ENCODE measurements around the gene RMRP. TPM values are rescaled to one million over a fixed set of nuclear protein-coding genes. Genes with fewer than 3 reads are reported as not detected.

Gene RMRP
- polyA plus RNA-seq, 3 donors from 2014 or later = 23.0 TPM; not detected in 2

DNA sequence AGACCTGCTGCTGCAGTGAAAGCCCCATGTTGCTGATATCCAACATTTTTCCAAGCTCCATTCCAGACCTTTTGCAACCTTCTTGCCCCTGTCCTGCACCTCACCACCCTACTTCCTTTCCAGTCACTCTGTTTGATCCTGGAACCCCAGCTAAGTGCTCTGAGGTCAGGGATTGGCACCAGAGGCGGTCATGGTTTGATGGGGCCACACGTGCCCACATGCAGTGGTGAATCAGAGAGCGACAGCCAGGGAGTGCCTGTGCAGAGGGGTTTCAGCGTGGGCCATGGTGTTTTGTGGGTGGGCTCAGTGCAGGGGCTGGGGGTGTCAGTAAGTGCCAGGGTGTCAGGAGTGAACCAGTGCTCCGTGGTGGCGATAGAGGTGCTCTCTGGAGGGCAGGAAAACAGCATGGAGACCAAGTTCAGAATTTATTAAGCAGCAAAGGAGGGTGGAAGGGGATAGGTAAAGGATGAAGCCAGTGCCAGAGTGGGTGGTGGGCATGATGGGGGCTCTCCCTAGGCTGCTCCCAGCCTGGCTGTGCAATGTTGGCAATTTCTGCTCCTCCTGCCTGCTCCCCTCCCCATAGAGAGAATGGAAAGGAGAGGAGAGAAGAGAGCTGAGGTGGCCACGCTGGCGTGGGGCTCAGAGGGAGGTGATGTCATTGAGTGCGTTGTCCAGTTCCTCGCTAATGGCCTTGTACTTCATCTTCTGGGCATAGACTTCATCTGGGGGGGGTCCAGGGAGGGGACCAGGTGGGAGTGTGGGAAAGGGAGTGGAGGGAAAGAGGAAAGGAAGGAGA, 24.9 kb upstream of the RMRP start:
- H3K27ac Mint-ChIP-seq = no peak overlapping the region
- H3K4me1 Mint-ChIP-seq = no peaks in the 10 kb centered on the region
- no peaks in the 10 kb centered on the region for H3K9me3 Mint-ChIP-seq
- no peaks in the 10 kb centered on the region for H3K36me3 Mint-ChIP-seq
- H3K4me3 Mint-ChIP-seq = no peak overlapping the region
- peaks cover 0 to 5% (median 5%) of the 10 kb centered on the region in 3 donors for H3K27me3 Mint-ChIP-seq (ENCODE audit: low read depth in 3 of 3)
- no peak for DNase-seq

GRCh38 chr9:35682051-35682450, 24.2 kb upstream of the RMRP start:
- Mint-ChIP-seq H3K36me3 (no peaks in the 10 kb centered on the region), H3K4me3 (no peak overlapping the region), H3K27ac (no peak overlapping the region), H3K9me3 (no peaks in the 10 kb centered on the region), H3K27me3 (ENCODE audit: low read depth in 3 of 3) (peaks cover 0 to 5% (median 5%) of the 10 kb centered on the region in 3 donors), H3K4me1 (no peaks in the 10 kb centered on the region)
- no peak for DNase-seq

GRCh38 chr9:35681341-35682002, 23.7 kb upstream of the RMRP start:
- no peak for DNase-seq
- H3K27ac Mint-ChIP-seq = peak overlapping the region in 2 of 6 donors; percentile 26 to 48
- peaks cover 1 to 2% of the 10 kb centered on the region in 2 donors for H3K4me1 Mint-ChIP-seq
- H3K4me3 Mint-ChIP-seq = no peak overlapping the region
- no peaks in the 10 kb centered on the region for H3K36me3 Mint-ChIP-seq
- peaks cover under 1 to 5% (median 5%) of the 10 kb centered on the region in 3 donors for H3K27me3 Mint-ChIP-seq (ENCODE audit: low read depth in 3 of 3)
- no peaks in the 10 kb centered on the region for H3K9me3 Mint-ChIP-seq

GRCh38 chr9:35680331-35681105, 22.7 kb upstream of the RMRP start:
- Mint-ChIP-seq H3K4me1 (peaks cover 5 to 6% of the 10 kb centered on the region in 2 donors), H3K36me3 (no peaks in the 10 kb centered on the region), H3K27ac (no peak overlapping the region), H3K4me3 (no peak overlapping the region), H3K27me3 (ENCODE audit: low read depth in 3 of 3) (peaks cover 4 to 6% (median 5%) of the 10 kb centered on the region in 3 donors), H3K9me3 (no peaks in the 10 kb centered on the region)
- DNase-seq = no peak

GRCh38 chr9:35679766-35680330, 22.0 kb upstream of the RMRP start:
- Mint-ChIP-seq H3K27me3 (ENCODE audit: low read depth in 3 of 3) (peaks cover 4 to 6% (median 5%) of the 10 kb centered on the region in 3 donors), H3K4me1 (peaks cover 6 to 7% of the 10 kb centered on the region in 2 donors), H3K36me3 (no peaks in the 10 kb centered on the region), H3K4me3 (no peak overlapping the region), H3K9me3 (no peaks in the 10 kb centered on the region), H3K27ac (no peak overlapping the region)
- DNase-seq = no peak

DNA sequence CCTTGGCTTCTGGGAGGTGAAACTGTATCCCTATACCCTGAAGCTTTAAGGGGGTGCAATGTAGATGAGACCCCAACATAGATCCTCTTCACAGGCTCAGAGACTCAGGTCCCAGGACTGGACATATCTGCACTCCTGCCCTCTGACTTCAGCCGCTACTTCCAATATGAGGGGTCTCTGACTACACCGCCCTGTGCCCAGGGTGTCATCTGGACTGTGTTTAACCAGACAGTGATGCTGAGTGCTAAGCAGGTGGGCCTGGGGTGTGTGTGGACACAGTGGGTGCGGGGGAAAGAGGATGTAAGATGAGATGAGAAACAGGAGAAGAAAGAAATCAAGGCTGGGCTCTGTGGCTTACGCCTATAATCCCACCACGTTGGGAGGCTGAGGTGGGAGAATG, 21.3 kb upstream of the RMRP start:
- Mint-ChIP-seq H3K4me3 (no peak overlapping the region), H3K4me1 (peaks cover 12 to 13% of the 10 kb centered on the region in 2 donors), H3K27me3 (ENCODE audit: low read depth in 3 of 3) (peaks cover 4 to 10% (median 6%) of the 10 kb centered on the region in 3 donors), H3K27ac (no peak overlapping the region), H3K36me3 (no peaks in the 10 kb centered on the region), H3K9me3 (no peaks in the 10 kb centered on the region)
- no peak for DNase-seq

- peaks cover 12 to 13% of the 10 kb centered on the region in 2 donors for H3K4me1 Mint-ChIP-seq
- H3K9me3 Mint-ChIP-seq = no peaks in the 10 kb centered on the region
- H3K36me3 Mint-ChIP-seq = no peaks in the 10 kb centered on the region
- DNase-seq = peak in 2 of 3 donors; percentile 22 to 25
- peak overlapping the region; percentile 47 to 81 (median 74) for H3K4me3 Mint-ChIP-seq
- H3K27me3 Mint-ChIP-seq (ENCODE audit: low read depth in 3 of 3) = peaks cover 2 to 10% (median 9%) of the 10 kb centered on the region in 3 donors
- H3K27ac Mint-ChIP-seq = no peak overlapping the region
These were observed 18.0 kb upstream of the RMRP start for GRCh38 chr9:35675732-35676392.

GRCh38 chr9:35675204-35675603, 17.4 kb upstream of the RMRP start:
- Mint-ChIP-seq H3K36me3 (no peaks in the 10 kb centered on the region), H3K9me3 (no peaks in the 10 kb centered on the region), H3K27me3 (ENCODE audit: low read depth in 3 of 3) (peaks cover 2 to 10% (median 9%) of the 10 kb centered on the region in 3 donors), H3K4me3 (peak overlapping the region; percentile 47 to 80 (median 66)), H3K4me1 (peaks cover 12 to 13% of the 10 kb centered on the region in 2 donors), H3K27ac (no peak overlapping the region)
- no peak for DNase-seq

DNA sequence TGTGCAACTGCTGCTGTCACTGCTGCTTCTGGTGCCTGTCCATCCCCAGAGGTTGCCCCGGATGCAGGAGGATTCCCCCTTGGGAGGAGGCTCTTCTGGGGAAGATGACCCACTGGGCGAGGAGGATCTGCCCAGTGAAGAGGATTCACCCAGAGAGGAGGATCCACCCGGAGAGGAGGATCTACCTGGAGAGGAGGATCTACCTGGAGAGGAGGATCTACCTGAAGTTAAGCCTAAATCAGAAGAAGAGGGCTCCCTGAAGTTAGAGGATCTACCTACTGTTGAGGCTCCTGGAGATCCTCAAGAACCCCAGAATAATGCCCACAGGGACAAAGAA, 16.2 kb upstream of the RMRP start:
- Mint-ChIP-seq H3K4me1 (peaks cover 12 to 13% of the 10 kb centered on the region in 2 donors), H3K27ac (no peak overlapping the region), H3K4me3 (peak overlapping the region in 1 of 5 donors; percentile 33), H3K27me3 (ENCODE audit: low read depth in 3 of 3) (peaks cover 0 to 10% (median 8%) of the 10 kb centered on the region in 3 donors), H3K9me3 (no peaks in the 10 kb centered on the region), H3K36me3 (no peaks in the 10 kb centered on the region)
- no peak for DNase-seq

- H3K36me3 Mint-ChIP-seq = no peaks in the 10 kb centered on the region
- H3K27ac Mint-ChIP-seq = peak within 1 kb of the TSS in 1 of 6 donors; percentile 62
- peaks cover 0 to 10% (median 5%) of the 10 kb centered on the region in 3 donors for H3K27me3 Mint-ChIP-seq (ENCODE audit: low read depth in 3 of 3)
- H3K4me3 Mint-ChIP-seq = peak within 1 kb of the TSS; percentile 33 to 65 (median 49)
- no peaks in the 10 kb centered on the region for H3K9me3 Mint-ChIP-seq
- H3K4me1 Mint-ChIP-seq = peaks cover 12 to 13% of the 10 kb centered on the region in 2 donors
- no peak for DNase-seq
These were observed 15.6 kb upstream of the RMRP start, which contains the start of gene CA9 for GRCh38 chr9:35673132-35674024. TSS of gene CA9 (plus strand) at chr9:35673928. CDS start at chr9:35673960, 32 bp downstream.

GRCh38 chr9:35669331-35670145, 11.7 kb upstream of the RMRP start:
- DNase-seq = no peak
- Mint-ChIP-seq H3K4me1 (peaks cover 18 to 21% of the 10 kb centered on the region in 2 donors), H3K27ac (no peak overlapping the region), H3K9me3 (no peaks in the 10 kb centered on the region), H3K4me3 (no peak overlapping the region), H3K27me3 (ENCODE audit: low read depth in 3 of 3) (peaks cover 0 to 6% (median 5%) of the 10 kb centered on the region in 3 donors), H3K36me3 (no peaks in the 10 kb centered on the region)

GRCh38 chr9:35667939-35668338, 10.1 kb upstream of the RMRP start:
- Mint-ChIP-seq H3K4me1 (peaks cover 30 to 34% of the 10 kb centered on the region in 2 donors), H3K36me3 (no peaks in the 10 kb centered on the region), H3K27ac (no peak overlapping the region), H3K27me3 (ENCODE audit: low read depth in 3 of 3) (peaks cover 0 to 3% (median 3%) of the 10 kb centered on the region in 3 donors), H3K4me3 (no peak overlapping the region), H3K9me3 (no peaks in the 10 kb centered on the region)
- DNase-seq = no peak
